ENCODE results near the gene CHST11.

DNA sequence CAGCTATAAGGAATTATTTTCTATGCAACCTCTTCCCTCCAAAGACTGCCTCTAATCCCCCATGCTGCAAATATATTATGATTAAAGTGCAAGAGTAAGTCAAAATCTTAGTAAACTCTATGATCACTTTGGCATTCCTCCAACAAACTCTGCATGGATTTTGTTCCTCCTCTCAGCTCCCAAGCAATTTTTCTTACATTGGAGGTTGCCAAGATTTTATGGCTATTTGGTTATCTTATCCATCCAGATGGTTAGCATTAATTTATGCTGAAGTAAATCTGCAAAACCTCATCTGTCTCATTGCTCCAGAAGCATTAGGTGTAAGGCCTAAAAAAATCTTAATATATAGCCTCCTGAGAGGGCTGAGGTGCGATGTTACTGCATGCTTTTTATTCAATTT is 228.1 kb downstream of the CHST11 start:
- TF ChIP-seq, protein P1, sequence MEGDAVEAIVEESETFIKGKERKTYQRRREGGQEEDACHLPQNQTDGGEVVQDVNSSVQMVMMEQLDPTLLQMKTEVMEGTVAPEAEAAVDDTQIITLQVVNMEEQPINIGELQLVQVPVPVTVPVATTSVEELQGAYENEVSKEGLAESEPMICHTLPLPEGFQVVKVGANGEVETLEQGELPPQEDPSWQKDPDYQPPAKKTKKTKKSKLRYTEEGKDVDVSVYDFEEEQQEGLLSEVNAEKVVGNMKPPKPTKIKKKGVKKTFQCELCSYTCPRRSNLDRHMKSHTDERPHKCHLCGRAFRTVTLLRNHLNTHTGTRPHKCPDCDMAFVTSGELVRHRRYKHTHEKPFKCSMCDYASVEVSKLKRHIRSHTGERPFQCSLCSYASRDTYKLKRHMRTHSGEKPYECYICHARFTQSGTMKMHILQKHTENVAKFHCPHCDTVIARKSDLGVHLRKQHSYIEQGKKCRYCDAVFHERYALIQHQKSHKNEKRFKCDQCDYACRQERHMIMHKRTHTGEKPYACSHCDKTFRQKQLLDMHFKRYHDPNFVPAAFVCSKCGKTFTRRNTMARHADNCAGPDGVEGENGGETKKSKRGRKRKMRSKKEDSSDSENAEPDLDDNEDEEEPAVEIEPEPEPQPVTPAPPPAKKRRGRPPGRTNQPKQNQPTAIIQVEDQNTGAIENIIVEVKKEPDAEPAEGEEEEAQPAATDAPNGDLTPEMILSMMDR (IDR thresholded peaks at IDR 0.05), result no peak
- no peak for TF ChIP-seq POLR2A (IDR thresholded peaks at IDR 0.05)

All from breast epithelium (tissue), 3 donors.